ENCODE data around the gene PRKCE.

GRCh38 chr2:45850558-45850957 is 199.1 kb downstream of the PRKCE start:
- TF ChIP-seq EZH2phosphoT487 (IDR thresholded peaks at IDR 0.05; ENCODE audit: unreplicated experiment) (no peak), CTCF (conservative IDR thresholded peaks at IDR 0.05; ENCODE audit: low read depth in 2 of 2) (no peak), CREB1 (CRISPR knock-in tag; IDR thresholded peaks at IDR 0.05; ENCODE audit: low read depth) (no peak), ZNF331 (CRISPR knock-in tag; IDR thresholded peaks at IDR 0.05; ENCODE audit: low read depth) (no peak), EZH2 (IDR thresholded peaks at IDR 0.05; ENCODE audit: low read depth, unreplicated experiment) (no peak), POLR2AphosphoS5 (IDR thresholded peaks at IDR 0.05; ENCODE audit: low read depth) (no peak), REST (IDR thresholded peaks at IDR 0.05; ENCODE audit: unreplicated experiment) (no peak), ZNF114 (CRISPR knock-in tag; IDR thresholded peaks at IDR 0.05) (no peak)
